GM21515 (cell line): Measurements from ENCODE around the gene QPCTL.
"Not testable (repeated sequence)": the region's sequence is repeated elsewhere in the genome, so short reads cannot be mapped to it uniquely, and the experiment has no call there.

Experiments used
- ATAC-seq: cut with Tn5 transposase; IDR thresholded peaks from one replicate; pipeline ENCODE4 v1.9.1; 2021; ENCODE audit not compliant: unreplicated experiment

QPCTL gene

GRCh38 chr19:45716359-45717130 lies 24.1 kb downstream of the QPCTL start:
- ATAC-seq = no peak

GRCh38 chr19:45717131-45717982 lies 24.9 kb downstream of the QPCTL start:
- peak; percentile 87 for ATAC-seq

GRCh38 chr19:45717983-45718650 lies 25.7 kb downstream of the QPCTL start:
- ATAC-seq = no peak

GRCh38 chr19:45720065-45720464 lies 27.6 kb downstream of the QPCTL start:
- not testable (repeated sequence) for ATAC-seq

- not testable (repeated sequence) for ATAC-seq
Observed at GRCh38 chr19:45728683-45729082, 36.2 kb downstream of the QPCTL start.

GRCh38 chr19:45729800-45730290 lies 37.4 kb downstream of the QPCTL start:
- ATAC-seq = no peak

- peak; percentile 86 for ATAC-seq
Observed at GRCh38 chr19:45730368-45731288, 38.2 kb downstream of the QPCTL start, which contains the start of gene FBXO46. FBXO46 (minus strand) TSS chr19:45730896; CDS start chr19:45713495, 17,401 bp downstream.

- ATAC-seq = no peak
Observed at GRCh38 chr19:45733160-45733810, 40.8 kb downstream of the QPCTL start, which contains the start of gene MEIOSIN. MEIOSIN (plus strand) TSS chr19:45733439; CDS start chr19:45735377, 1,938 bp downstream.

- no peak for ATAC-seq
Observed at GRCh38 chr19:45739498-45740439, 47.3 kb downstream of the QPCTL start.

- ATAC-seq = no peak
Observed at GRCh38 chr19:45742969-45743368, 50.5 kb downstream of the QPCTL start.

- no peak for ATAC-seq
Observed at GRCh38 chr19:45745606-45746005, 53.1 kb downstream of the QPCTL start.

GRCh38 chr19:45746866-45747265 lies 54.4 kb downstream of the QPCTL start:
- ATAC-seq = no peak

GRCh38 chr19:45747513-45747912 lies 55.0 kb downstream of the QPCTL start:
- ATAC-seq = no peak

GRCh38 chr19:45751483-45751882 lies 59.0 kb downstream of the QPCTL start:
- not testable (repeated sequence) for ATAC-seq

- ATAC-seq = no peak
Observed at GRCh38 chr19:45752639-45753038, 60.2 kb downstream of the QPCTL start.

GRCh38 chr19:45753548-45753947 lies 61.1 kb downstream of the QPCTL start:
- no peak for ATAC-seq
